ENCODE measurements around the gene PARN. TPM values are rescaled to one million over a fixed set of nuclear protein-coding genes. Genes with fewer than 3 reads are reported as not detected.

The PARN gene
- total and polyA plus RNA-seq, 5 donors: 11.7 to 23.8 (median 20.9) TPM

DNA sequence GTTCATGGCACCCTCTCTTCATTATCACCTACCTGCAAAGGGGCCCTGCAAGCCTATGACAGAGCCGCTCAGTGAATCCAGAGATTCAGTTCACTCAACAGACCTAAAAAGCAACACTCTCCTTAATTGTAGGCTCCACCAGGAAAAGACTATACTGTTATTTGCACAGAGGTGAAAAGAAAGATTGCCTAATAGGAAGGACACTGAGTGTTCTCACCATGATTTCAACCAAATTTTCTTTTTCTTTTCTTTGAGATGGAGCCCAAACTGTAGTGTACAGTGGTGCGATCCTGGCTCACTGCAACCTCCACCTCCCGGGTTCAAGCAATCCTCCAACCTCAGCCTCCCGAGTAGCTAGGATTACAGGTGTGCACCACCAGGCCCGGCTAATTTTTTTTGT, 104.5 kb downstream of the PARN start:
- Histone ChIP-seq H3K27me3 (ENCODE audit: control insufficient read depth, insufficient read depth) (no peaks in the 10 kb centered on the region), H3K4me1 (ENCODE audit: control insufficient read depth, insufficient read depth, low read length) (peaks cover 3% of the 10 kb centered on the region), H3K9me3 (ENCODE audit: control insufficient read depth, low read length) (no peaks in the 10 kb centered on the region), H3K27ac (ENCODE audit: low read length) (no peak overlapping the region), H3K4me3 (ENCODE audit: low read length) (no peak overlapping the region)
- 96% methylated on average over 5 of the region's 5 CpGs for WGBS
- ATAC-seq: no peak
- intact Hi-C loops (cut with DNase I): loop anchor here in 2 of 4 donors (5.0 to 10.0 kb wide), 2 partner anchors 223 to 601 kb away; partner anchors contain the start of gene ERCC4 (in 1 of the 2)
- no peak for DNase-seq

GRCh38 chr16:14524979-14525378, 105.1 kb downstream of the PARN start:
- DNase-seq (no peak), ATAC-seq (no peak)
- 86% methylated on average over 3 of the region's 3 CpGs for WGBS
- Histone ChIP-seq H3K27me3 (ENCODE audit: control insufficient read depth, insufficient read depth) (no peaks in the 10 kb centered on the region), H3K4me3 (ENCODE audit: low read length) (no peak overlapping the region), H3K9me3 (ENCODE audit: control insufficient read depth, low read length) (no peaks in the 10 kb centered on the region), H3K4me1 (ENCODE audit: control insufficient read depth, insufficient read depth, low read length) (peaks cover 3% of the 10 kb centered on the region), H3K27ac (ENCODE audit: low read length) (no peak overlapping the region)
- intact Hi-C loops (cut with DNase I): loop anchor here in 2 of 4 donors (5.0 to 10.0 kb wide), 2 partner anchors 223 to 600 kb away; partner anchors contain the start of gene ERCC4 (in 1 of the 2)

- no peak overlapping the region for H3K27ac ChIP-seq (ENCODE audit: low read length)
- intact Hi-C loops (cut with DNase I): loop anchor here in 1 of 4 donors (10.0 kb wide), 1 partner anchor 599 kb away; the partner anchor contains the start of gene ERCC4
- WGBS: 95% methylated on average over 2 of the region's 2 CpGs
Measured at GRCh38 chr16:14523632-14524031, 106.4 kb downstream of the PARN start.

DNA sequence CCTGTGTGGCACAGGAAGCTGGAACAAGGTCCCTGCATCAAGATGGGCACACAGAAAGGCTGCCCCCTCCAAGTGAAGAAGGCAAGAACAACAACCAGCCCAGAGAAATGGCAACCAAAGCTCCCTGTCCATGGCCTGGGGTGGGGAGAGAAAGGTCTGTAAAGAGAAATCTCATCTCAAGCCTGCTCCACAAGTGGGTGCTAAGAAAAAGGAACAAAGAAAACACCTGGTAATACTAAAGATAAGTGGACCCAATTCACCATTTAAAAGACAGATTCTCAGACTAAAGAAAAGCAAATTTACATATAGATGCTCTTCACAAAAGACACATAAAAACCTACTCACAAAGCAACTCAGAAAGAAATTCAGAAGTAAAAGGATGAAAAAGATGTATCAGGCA, 107.4 kb downstream of the PARN start:
- ATAC-seq: no peak
- H3K9me3 ChIP-seq (ENCODE audit: control insufficient read depth, low read length): no peaks in the 10 kb centered on the region
- peaks cover 1% of the 10 kb centered on the region for H3K4me1 ChIP-seq (ENCODE audit: control insufficient read depth, insufficient read depth, low read length)
- H3K27me3 ChIP-seq (ENCODE audit: control insufficient read depth, insufficient read depth): no peaks in the 10 kb centered on the region
- H3K4me3 ChIP-seq (ENCODE audit: low read length): no peak overlapping the region
- no peak overlapping the region for H3K27ac ChIP-seq (ENCODE audit: low read length)
- no peak for DNase-seq
- intact Hi-C loops (cut with DNase I): loop anchor here in 1 of 4 donors (10.0 kb wide), 1 partner anchor 598 kb away; the partner anchor contains the start of gene ERCC4

More at GRCh38 chr16:14523632-14524031, 106.4 kb downstream of the PARN start:
- ATAC-seq (no peak), DNase-seq (no peak)
- H3K4me3 ChIP-seq (ENCODE audit: low read length): no peak overlapping the region
- H3K4me1 ChIP-seq (ENCODE audit: control insufficient read depth, insufficient read depth, low read length): peaks cover 5% of the 10 kb centered on the region
- H3K9me3 ChIP-seq (ENCODE audit: control insufficient read depth, low read length): no peaks in the 10 kb centered on the region
- H3K27me3 ChIP-seq (ENCODE audit: control insufficient read depth, insufficient read depth): no peaks in the 10 kb centered on the region

DNA sequence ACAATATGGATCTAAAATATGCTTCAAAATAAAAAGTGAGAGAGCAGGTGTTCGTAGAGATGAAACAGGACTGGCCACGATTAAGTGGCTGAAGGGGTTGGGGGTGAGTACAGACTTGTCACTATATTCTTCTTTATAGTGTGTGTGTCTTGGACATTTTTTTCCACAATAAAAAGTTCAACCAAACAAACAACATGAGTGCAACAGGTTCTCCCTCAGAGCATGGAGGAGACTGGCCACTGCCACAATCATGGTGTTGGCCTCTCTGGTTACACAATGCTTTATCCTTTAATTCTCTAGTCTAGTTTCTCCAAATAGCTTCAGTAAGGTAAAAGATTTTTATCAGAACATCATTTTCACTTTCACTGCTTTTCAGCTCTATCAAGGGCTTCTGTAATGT, 109.3 kb downstream of the PARN start:
- 89% methylated on average over 2 of the region's 2 CpGs for whole genome bisulfite sequencing
- Histone ChIP-seq H3K27me3 (ENCODE audit: control insufficient read depth, insufficient read depth) (no peaks in the 10 kb centered on the region), H3K4me3 (ENCODE audit: low read length) (no peak overlapping the region), H3K4me1 (ENCODE audit: control insufficient read depth, insufficient read depth, low read length) (peaks cover 1% of the 10 kb centered on the region), H3K9me3 (ENCODE audit: control insufficient read depth, low read length) (no peaks in the 10 kb centered on the region), H3K27ac (ENCODE audit: low read length) (no peak overlapping the region)
- intact Hi-C loops (cut with DNase I): loop anchor here in 1 of 4 donors (10.0 kb wide), 1 partner anchor 596 kb away; the partner anchor contains the start of gene ERCC4
- ATAC-seq (no peak), DNase-seq (no peak)

DNA sequence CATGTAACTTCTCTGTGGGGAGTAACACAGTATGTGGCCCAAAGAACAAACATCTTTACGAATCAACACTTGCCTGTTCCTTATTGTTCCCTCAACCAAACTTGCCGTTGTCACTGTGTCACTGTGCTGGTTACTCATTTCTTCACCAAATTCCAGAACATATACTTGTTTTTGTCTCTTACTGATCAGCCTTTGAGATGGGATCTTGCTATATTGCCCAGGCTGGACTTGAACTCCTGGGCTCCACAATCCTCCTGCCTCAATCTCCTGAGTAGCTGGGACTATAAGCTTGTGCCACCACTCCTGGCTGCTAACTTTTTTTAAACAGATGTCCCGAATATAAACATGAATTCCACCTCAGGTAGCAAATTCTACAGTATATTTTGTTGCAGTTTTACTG, 115.1 kb downstream of the PARN start:
- DNase-seq: no peak
- Histone ChIP-seq H3K27me3 (ENCODE audit: control insufficient read depth, insufficient read depth) (no peaks in the 10 kb centered on the region), H3K27ac (ENCODE audit: low read length) (no peak overlapping the region), H3K4me1 (ENCODE audit: control insufficient read depth, insufficient read depth, low read length) (peaks cover 1% of the 10 kb centered on the region), H3K4me3 (ENCODE audit: low read length) (no peak overlapping the region), H3K9me3 (ENCODE audit: control insufficient read depth, low read length) (no peaks in the 10 kb centered on the region)
- intact Hi-C loops (cut with DNase I): no loop called here
- WGBS: 95% methylated on average over 3 of the region's 3 CpGs
- ATAC-seq: no peak

GRCh38 chr16:14513389-14514107, 116.5 kb downstream of the PARN start:
- WGBS: 95% methylated on average over 10 of the region's 10 CpGs
- ATAC-seq (no peak), DNase-seq (no peak)
- H3K4me3 ChIP-seq (ENCODE audit: low read length): no peak overlapping the region
- H3K27ac ChIP-seq (ENCODE audit: low read length): no peak overlapping the region
- H3K27me3 ChIP-seq (ENCODE audit: control insufficient read depth, insufficient read depth): no peaks in the 10 kb centered on the region
- intact Hi-C loops (cut with DNase I): no loop called here
- no peaks in the 10 kb centered on the region for H3K4me1 ChIP-seq (ENCODE audit: control insufficient read depth, insufficient read depth, low read length)
- H3K9me3 ChIP-seq (ENCODE audit: control insufficient read depth, low read length): no peaks in the 10 kb centered on the region

DNA sequence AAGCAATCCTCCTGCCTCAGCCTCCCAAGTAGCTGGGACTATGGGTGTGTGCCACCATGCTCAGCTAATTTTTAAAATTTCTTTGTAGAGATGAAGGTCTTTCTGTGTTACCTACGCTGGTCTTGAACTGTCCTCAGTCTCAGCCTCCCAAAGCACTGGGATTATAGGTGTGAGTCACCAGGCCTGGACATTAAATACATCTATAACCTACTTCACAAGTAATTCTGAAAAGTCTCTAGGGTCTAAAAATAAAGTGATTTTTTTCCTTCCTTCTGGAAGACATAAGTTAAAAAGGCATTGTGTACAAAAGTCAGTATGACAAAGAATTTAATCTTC, 118.3 kb downstream of the PARN start:
- no peaks in the 10 kb centered on the region for H3K9me3 ChIP-seq (ENCODE audit: control insufficient read depth, low read length)
- no peak overlapping the region for H3K27ac ChIP-seq (ENCODE audit: low read length)
- 99% methylated on average over 1 of the region's 1 CpG for WGBS
- DNase-seq (no peak), ATAC-seq (no peak)
- intact Hi-C loops (cut with DNase I): no loop called here
- no peaks in the 10 kb centered on the region for H3K4me1 ChIP-seq (ENCODE audit: control insufficient read depth, insufficient read depth, low read length)
- no peak overlapping the region for H3K4me3 ChIP-seq (ENCODE audit: low read length)
- no peaks in the 10 kb centered on the region for H3K27me3 ChIP-seq (ENCODE audit: control insufficient read depth, insufficient read depth)

GRCh38 chr16:14510939-14511799, 118.9 kb downstream of the PARN start:
- no peaks in the 10 kb centered on the region for H3K27me3 ChIP-seq (ENCODE audit: control insufficient read depth, insufficient read depth)
- DNase-seq (no peak), ATAC-seq (no peak)
- intact Hi-C loops (cut with DNase I): no loop called here
- no peak overlapping the region for H3K27ac ChIP-seq (ENCODE audit: low read length)
- 75% methylated on average over 6 of the region's 6 CpGs for WGBS
- H3K4me3 ChIP-seq (ENCODE audit: low read length): no peak overlapping the region
- H3K4me1 ChIP-seq (ENCODE audit: control insufficient read depth, insufficient read depth, low read length): no peaks in the 10 kb centered on the region
- H3K9me3 ChIP-seq (ENCODE audit: control insufficient read depth, low read length): no peaks in the 10 kb centered on the region

DNA sequence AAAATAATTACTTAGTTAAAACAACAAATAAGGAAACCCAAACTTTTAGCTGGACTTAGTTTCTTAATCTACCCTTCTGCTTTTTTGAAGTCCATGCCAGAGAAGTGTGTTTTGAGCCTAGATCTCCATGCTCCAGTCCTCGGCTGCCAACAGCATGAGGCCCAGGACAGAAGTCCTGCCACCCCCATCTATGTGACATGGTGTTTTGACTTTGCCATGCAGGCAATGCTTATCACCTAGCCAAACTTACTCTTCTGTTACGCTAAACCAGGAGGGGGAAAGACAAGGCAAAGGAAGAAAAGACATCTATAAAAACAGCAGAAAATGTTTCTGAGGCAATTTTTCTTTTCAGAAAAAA, 119.5 kb downstream of the PARN start:
- peak in 1 of 2 donors; percentile 35 for ATAC-seq
- no peaks in the 10 kb centered on the region for H3K27me3 ChIP-seq (ENCODE audit: control insufficient read depth, insufficient read depth)

GRCh38 chr16:14509675-14510132, 120.4 kb downstream of the PARN start:
- ATAC-seq: no peak
- intact Hi-C loops (cut with DNase I): no loop called here
- 71% methylated on average over 4 of the region's 4 CpGs for WGBS
- no peak overlapping the region for H3K4me3 ChIP-seq (ENCODE audit: low read length)
- H3K4me1 ChIP-seq (ENCODE audit: control insufficient read depth, insufficient read depth, low read length): no peaks in the 10 kb centered on the region
- peak overlapping the region; percentile 15 for H3K27ac ChIP-seq (ENCODE audit: low read length)
- H3K9me3 ChIP-seq (ENCODE audit: control insufficient read depth, low read length): no peaks in the 10 kb centered on the region
- no peaks in the 10 kb centered on the region for H3K27me3 ChIP-seq (ENCODE audit: control insufficient read depth, insufficient read depth)
- DNase-seq: no peak

More for the DNA sequence above, 119.5 kb downstream of the PARN start:
- Histone ChIP-seq H3K4me3 (ENCODE audit: low read length) (no peak overlapping the region), H3K9me3 (ENCODE audit: control insufficient read depth, low read length) (no peaks in the 10 kb centered on the region), H3K4me1 (ENCODE audit: control insufficient read depth, insufficient read depth, low read length) (no peaks in the 10 kb centered on the region), H3K27ac (ENCODE audit: low read length) (no peak overlapping the region)
- intact Hi-C loops (cut with DNase I): no loop called here
- no peak for DNase-seq
- WGBS: 88% methylated on average over 2 of the region's 2 CpGs
